Suppressor macrophage (primary cell): ENCODE results near the gene KRTAP29-1.
A peak's percentile ranks its signal among the peaks of the same experiment; 100 is the strongest.

ENCODE experiments used
- DNase-seq, 4 experiments: peaks; one replicate each; pipeline ENCODE4 v3.0.0-alpha.2; 2020 to 2022

The KRTAP29-1 gene

DNA sequence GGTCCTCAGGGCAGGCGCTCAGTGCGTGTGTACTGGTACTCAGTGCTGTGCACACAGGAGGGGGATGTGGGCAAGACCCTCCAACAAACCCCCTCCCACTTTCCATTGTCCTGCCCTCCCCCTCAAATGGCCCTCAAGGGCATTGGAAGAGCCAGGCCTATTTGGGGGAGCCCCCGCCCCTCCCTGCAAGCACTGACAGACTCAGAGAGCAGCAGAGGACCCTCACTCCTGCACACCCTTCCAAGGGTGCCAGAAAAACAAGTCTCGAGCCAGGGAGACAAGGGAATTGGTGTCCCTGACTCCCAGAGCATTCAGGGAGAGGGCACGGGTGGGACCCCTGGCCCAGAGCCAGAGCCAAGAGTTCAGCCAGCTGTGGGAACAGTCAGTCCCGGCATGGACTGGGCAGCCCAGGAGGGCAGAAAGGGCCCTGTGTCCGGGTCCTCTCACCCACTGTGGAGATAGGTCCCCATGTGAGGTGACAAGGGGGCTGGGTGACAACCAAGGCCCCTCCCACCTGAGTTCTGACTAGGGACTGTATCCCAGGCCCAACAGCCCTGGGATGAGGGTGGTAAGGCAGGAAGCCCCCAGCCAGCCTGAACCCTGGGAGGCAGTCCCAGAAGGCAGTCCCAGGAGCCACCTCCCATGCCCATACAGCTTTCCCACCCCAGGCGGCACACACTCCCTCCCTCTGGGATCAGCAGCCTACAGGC lies 24.9 kb upstream of the KRTAP29-1 start:
- no peak for DNase-seq

DNA sequence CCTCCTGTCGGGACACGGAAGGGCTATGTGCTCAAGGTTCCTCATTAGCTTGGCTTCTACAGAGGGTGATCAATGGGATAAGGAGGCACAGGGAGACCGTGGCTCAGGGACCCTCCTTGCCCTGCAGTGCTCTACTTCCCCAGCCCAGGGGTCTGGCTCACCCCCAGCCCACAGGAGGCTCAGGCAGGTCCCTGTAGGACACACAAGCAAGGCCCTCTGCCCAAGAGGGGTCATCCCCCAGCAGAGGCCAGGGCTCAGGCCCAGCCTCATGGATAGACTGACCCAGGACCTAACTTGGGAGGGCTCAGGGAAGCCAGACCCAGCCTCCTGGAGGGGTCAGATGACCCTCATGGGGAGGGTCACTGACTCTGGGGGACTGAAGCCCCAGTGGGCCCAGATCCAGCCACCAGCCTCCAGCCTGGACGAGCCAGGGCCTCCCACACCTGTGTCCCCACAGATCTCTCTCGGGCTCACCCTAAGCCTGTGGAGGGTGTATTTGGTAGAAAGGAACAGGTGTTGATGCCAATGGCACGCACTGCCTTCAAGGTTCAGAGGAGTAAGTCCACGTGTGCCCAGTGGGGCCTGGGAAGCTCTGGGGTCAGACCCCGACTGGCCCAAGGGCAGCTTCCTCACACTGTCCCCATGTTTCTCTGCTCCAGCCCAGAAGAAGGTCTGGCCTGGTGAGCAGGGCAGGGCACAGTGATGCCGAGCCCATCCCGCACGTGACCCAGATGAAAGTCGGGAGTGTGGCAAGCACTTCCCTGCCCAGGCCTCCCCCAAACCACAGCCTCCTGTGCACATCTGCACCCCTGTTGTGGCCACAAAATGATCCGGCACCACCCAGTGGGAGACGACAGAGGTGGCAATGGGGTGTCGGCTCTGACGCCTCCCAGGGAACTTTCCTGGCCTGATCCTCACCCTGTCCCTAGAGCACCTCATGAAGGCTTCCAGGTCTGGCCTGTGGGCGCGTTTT lies 23.8 kb upstream of the KRTAP29-1 start:
- no peak for DNase-seq

DNA sequence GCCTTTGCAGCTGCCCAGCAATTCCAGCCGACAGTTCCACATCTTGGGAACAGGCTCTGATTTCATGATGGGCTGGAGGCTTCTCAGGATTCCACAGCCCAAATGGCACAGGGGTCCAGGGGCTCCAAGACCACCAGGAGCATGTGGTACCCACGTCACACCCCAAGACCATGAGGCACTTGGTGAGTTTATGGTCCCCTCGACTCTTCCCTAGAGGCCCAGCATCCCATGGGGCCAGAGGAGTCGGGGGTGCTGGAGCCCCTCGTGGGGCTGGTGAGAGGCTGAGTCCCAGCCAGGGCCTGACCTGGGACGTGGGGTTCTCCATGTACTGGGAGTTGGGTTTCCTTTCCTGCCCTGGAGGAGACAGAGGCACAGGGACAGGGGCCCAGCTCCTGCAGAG lies 23.0 kb upstream of the KRTAP29-1 start:
- DNase-seq, result no peak

DNA sequence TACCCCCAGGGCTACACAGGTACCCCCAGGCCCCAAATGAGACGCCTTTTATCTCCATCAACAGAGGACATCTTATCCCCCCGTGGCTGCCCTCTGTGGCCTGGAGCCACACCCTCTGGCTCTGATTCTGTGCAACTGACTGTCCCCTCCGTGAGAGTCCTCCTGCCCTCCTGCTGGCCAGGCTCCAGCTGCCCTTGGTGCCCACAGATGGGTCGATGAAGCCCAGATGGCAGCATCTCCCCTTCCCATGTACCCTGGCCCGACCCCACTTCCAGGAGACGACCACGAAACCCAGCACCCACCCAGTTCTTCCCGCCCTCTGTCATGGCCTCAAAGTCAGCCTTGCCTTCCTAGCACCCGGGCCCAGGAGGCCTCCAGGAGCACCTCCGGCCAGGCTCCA lies 22.5 kb upstream of the KRTAP29-1 start:
- DNase-seq, result no peak

DNA sequence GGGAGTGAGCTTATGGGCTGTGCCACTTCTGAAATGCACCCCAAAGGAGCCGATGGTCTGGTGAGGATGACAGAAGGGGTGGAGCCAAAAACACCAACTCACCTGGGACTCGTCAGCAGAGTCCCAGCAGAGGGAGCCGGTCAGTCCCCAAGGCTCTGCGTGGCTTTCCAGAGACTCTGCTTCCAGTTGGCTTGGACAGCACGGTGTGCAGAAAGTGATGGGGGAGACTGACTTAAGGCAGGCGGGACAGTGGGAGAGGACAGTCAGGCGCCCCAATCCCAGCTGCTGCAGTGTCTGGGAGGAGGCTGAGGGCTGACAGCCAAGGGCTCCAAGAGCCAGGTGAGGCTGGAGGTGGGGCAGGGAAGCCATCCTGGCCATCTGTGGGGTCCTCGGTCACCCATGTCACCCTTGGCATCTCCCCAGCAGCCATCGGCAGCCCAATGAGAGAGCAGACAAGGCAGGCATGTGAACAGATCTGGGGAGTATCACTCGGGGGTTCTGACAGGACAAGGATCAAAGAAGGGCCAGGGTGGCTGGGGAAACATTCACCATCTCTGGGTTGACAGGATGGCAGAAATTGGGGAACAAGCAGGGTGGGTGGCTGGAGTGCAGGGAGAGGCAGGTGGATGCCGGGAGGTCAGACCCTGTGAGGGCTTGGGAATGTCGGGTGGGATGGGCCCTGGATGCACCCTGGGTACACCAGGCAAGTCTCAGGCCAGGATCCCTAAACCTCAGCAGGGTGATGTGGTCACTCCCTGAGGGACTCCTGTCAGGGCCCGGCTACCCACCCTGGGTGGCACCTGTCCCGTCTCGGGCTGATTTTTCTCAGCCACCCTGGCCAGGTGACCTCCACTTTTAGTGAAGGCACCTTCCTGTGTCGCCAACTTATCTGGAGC lies 21.8 kb upstream of the KRTAP29-1 start:
- DNase-seq, result no peak

DNA sequence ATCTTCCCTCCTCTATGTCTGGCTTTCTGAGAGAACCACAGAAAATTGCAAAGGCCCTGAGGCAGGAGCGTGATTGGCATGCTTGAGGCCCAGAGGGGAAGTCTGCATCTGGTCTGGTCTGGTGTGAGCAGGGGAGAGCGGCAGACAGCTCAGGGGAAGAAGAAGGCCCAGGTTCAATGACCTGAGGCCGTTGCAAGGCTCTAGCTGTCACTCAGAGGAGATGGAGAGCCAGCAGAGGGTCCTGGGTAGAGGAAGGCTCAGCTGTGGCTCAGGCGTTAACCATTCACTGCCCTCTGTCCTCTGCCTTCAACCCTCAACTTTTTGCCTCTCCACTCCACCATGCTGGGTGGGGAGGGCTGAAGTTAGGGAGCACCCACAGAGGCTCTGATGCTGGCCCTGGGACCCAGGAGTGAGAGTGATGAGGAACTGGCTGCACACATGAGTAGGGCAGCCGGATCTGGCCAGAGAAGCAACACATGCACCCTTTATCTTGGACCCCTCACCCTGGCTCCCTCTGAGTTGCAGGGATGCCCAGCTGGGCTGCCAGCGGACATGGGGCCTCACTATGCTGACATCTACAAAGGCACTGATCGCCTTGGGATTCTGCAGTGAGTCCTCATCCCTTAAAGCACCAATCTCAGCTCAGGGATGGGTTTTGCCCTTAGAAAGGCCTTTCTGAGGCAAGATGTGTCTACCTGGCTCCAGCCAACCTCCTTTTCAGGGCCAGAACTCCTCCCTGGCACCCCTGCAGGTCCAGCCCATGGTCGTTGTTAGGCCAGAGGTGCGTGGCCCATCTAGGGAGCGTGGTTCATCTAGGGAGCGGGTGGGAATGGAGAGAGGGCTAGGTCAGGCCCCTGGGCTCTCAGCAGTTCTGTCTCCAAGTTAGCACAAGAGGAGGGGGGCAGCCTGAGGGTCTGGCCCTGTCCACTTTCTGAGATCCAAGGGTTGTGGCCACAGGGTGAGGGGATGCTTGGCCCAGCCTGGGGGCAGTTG lies 20.5 kb upstream of the KRTAP29-1 start:
- DNase-seq, result no peak

DNA sequence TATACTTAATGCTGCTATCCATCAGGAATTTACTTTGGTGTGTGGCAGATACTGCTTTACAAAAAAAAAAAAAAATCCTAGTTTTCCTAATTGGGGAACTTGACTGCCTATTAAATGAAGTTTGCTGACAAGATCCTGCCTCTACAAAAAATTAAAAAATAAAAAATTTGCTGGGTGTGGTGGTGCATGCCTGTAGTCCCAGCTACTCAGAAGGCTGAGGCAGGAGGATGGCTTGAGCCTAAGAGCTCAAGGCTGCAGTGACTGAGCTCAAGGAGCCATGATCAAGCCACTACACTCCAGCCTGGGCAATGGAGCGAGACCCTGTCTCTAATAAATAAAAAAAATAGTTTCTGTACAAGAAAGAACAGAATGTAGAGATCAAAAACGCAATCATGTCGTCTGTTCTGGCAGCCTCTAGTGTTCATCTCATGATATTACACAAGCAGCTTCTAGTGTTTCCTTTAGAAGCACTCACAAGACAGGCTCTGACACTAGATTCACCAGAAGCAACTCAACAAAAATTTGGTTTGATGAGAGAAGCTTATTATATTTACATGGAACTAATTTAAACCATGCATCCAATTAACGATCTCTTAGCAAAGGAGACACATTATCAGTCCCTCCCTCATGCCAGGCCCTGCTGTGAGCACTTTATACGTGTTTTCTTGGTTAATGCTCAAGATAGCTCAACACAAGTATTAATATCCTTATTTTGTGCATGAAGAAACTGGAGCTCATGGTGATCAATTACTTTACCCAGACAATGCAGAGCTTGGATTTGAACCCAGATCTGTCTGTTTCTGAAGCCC lies 19.6 kb upstream of the KRTAP29-1 start:
- peak; percentile 27 to 66 (median 42) for DNase-seq

DNA sequence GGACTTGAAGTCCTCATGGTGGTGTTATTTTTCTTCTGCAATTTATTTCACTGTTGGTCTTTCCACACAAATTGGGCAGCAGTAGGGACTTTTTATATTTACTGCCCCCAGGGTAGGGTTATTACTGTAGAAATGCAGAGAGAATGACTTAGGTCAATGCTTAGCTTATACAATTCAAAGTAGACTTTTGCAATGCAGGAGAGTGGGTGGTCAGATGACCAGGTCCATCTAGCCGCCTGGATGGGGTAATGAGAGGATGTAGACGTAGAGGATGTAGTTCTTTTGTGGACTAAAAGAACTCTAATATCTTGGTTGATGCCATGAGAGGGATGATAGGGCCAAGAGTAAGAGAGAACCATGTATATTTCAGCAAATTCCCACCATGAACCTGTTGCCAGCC lies 15.6 kb upstream of the KRTAP29-1 start:
- DNase-seq, result peak in 2 of 4 experiments; percentile 23 to 24

DNA sequence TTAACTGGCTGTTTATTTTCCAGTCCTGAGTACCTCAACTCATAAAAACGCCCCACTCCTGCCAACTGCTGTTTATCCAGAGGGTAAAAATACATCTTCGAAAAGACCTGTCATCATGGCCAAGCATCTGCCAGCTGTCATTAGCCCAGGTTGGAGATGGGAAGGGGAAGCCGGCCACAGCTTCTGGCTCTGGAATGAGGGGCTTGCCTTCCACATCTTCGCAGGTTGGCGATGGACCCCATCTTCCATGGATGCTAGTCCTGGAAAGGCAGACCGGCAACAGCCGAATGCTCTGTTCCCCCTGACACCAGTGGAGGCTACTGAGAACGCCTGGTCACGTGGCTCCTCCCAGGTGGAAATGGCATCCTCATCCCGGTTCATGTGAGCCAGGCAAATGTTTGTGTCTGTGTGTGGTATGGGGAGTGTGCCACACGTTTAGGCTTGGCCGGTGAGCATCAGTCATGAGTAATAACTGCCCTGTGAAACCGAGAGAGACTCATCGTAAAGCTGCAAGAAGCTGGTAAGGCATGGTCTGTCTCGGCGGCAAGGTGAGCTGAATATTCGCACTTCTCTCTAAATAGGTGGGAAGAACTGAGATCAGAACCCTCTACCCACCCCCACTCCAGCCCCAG lies 13.3 kb upstream of the KRTAP29-1 start:
- DNase-seq, result no peak

DNA sequence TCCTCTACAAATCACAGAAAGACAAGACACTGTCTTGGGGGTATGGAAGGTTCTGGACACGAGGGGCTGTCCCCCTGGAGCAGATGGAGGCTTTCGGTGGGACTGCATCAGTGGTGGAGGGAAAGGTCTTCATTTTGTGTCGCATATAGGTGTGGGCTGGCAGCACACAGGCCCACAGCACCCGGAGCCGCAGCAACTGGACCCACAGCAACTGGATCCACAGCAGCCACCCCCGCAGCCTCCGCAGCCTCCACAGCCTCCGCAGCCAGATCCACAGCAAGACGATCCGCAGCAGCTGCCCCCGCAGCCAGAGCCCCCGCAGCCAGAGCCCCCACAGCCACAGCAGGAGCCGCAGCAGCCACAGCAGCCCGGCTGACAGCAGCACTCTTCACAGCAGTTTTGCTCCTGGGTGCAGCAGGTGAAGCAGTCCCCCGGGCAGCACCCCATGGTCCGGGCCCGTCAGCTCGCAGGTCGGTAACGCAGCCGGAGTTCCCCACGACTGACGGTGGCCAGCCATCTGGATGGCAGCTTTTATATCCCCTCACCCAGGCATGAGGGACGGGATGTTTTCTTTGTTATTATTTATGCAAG lies 12.6 kb upstream of the KRTAP29-1 start, which contains the start of gene KRTAP17-1:
TSS of gene KRTAP17-1 (minus strand) at position 507 of the 591 bp plus-strand sequence. CDS start at position 447, 60 bp downstream.
- no peak for DNase-seq

DNA sequence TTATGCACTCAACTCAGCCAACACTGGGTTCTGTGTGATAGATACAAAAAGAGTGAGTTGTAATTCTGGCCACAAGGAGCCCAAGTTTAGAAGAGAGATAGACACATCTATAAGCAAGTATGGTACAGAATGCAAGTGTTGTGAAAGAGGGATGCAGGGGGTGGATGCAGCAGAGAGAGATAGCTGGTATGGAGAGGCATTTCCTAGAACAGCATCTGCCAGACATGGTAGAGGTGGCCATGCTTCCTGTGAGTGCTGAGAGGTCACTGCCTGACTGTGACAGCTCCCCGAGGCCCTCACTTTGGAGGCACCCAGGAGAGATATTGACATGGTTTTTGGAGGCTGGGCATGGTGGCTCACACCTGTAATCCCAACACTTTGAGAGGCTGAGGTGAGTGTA lies 8.5 kb upstream of the KRTAP29-1 start:
- no peak for DNase-seq

DNA sequence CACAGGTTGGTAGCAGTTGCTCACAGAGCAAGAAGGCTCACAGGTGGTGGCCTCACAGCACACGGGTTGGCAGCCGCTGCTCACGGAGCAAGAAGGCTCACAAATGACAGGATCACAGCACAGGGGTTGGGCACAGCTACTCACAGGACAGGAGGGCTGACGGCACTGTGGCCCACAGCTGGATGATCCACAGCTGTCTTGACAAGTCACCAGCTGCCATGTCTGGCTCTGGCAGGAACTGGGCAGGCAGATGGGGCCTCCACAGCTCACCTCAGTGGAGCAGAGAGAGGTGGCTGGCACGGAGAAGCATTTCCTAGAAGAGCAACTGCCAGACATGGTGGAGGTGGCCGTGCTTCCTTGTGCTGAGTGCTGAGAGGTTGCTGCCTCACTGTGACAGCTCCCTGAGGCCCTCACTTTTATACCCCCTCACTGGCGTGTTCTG lies 6.3 kb upstream of the KRTAP29-1 start, which contains the start of gene KRTAP16-1:
TSS of gene KRTAP16-1 (minus strand) at position 392 of the 442 bp plus-strand sequence. CDS start at position 336, 56 bp downstream.
- no peak for DNase-seq

DNA sequence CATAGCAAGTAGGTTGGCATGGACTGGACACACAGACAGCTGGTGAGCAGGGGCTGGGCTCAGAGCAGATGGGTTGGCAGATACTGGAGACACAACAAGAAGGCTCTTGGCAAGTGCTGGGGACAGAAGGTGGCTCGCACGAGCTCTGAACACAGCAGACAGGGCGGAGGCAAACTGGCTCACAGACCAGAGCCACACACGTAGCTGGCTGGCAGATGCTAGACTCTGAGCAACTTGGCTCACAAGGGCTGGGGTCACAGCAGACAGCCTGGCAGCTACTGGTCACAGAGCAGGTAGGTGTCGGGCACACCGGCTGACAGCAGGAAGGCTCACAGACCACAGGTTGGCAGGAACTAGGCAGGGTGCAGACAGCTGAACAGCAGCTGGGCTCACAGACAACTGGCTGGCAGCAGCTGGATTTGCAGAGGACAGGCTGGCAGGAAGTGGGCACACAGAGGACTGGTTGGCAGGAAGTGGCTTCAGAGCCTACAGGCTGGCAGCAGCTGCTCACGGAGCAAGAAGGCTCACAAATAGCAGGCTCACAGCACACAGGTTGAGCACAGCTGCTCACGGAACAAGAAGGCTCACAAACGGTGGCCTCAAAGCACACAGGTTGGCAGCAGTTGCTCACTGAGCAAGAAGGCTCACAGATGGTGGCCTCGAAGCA lies 5.7 kb upstream of the KRTAP29-1 start:
- peak in 3 of 4 experiments; percentile 26 to 46 (median 32) for DNase-seq

DNA sequence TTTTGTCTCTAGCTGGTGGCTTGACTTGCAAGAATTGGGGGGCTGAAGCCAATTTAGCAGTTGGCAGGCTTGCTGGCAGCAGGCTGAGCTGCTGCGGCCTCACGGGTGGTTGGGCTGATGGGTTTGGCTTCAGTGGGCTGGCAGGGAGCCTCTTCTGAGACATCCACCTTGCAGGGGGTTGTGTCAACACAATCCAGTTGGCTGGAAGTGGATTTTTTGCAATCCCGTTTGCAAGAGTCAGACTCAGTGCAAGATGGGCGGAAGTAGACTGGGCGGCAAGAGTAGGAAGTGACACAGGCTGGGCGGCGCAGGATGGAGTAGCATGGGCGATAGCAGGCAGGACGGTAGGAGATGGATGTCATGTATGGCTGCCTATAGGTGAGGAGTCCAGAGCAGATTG lies 5.0 kb upstream of the KRTAP29-1 start:
- DNase-seq, result peak; percentile 29 to 62 (median 40)

DNA sequence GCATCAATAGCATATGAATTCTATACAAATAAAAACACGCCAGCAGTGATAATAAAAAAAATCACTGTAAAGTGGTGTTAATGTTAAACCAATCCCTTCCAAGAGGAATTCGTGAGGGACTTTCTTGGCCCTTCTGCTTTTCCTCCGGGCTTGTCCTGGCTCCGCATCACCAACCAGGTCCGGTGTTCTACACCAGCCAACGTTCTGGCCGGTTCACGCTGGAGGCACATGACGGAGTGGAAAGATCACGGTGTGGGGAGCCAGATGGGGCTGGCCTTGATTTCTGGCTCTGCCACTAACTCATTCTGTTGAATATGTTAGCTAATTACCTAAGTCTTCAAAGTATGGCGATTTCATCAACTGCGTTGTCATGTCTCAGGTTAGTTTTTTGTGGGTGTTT lies 1.4 kb upstream of the KRTAP29-1 start:
- DNase-seq, result no peak

DNA sequence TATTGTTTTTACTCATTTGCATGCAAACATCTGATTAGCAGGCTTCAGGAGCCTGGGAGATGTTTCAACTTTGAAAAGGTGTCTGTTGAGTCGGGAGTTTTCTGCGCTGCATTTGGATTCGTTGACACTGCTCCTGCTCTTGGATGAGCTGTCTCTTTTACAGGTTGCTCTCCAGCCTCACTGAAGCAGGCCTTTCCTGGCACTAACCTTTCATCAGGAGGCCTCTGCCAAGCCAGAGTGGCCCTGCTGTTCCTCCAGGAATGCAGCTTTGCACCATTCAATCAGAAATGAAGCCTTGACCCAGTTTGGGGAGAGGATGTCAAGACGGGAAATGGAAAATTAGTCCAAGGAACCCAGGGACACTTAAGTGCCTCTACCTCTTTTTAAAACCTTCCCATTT lies 330 bp upstream of the KRTAP29-1 start:
- DNase-seq, result no peak

DNA sequence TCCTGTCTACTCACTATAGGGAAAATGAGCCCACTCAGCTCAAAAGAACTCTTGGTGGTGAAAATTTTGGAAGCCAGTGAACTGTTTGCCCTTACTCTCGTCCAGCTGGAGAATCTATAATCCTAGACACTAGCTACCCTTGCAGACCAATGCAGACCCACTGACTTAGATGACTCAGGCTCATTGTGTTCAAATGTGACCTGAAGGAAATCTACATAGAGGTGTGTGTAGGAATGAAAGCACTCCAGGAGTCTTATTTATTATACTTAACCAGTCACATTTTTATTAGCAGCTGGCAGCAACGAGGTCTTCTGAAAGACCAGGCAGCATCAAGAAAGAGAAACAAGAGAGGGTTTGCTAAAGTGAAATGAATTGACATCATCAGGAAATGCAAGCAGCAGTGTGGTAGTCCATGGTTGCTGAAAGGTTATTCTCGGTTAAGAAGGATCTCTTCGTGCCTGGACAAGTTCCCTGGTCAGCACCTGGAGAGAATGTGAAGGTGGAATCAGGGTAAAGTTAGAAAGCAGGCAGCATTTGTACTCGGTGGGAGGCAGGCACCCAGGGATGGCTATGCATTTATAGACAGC lies 1.4 kb downstream of the KRTAP29-1 start:
- no peak for DNase-seq

DNA sequence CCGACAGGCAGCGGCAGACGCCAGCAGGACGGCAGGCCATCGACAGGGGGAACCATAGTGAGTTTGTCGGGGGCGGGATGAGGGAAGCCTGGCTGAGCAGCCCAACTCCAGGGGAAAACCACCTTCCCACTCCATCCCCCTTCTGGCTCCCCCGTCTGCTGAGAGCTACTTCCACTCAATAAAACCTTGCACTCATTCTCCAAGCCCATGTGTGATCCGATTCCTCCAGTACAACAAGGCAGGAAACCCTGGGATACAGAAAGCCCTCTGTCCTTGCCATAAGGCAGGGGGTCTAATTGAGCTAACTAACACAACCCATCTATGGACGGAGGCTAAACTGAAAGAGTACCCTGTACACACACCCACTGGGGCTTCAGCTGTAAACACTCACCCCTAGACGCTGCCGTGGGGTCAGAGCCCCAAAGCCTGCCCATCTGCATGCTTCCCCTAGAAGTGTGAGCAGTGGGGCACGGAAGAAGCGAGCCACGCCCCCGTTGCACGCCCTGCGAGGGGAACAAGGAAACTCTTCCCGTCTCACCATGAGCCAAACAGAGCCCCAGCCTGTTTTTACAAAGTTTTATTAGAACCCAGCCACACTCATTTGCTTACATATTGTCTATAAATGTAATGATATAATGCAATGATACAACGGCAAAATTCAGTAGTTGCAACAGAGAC lies 4.1 kb downstream of the KRTAP29-1 start:
- DNase-seq, result no peak
